ENCODE results near the gene DGKH.

- TF ChIP-seq CTCF (IDR thresholded peaks at IDR 0.05; ENCODE audit: low read depth, low read length) (no peak), EZH2phosphoT487 (IDR thresholded peaks at IDR 0.05; ENCODE audit: low read depth) (no peak)
Observed at GRCh38 chr13:42214446-42214845, 166.0 kb downstream of the DGKH start.
